ENCODE results near the gene BMP4. TPM values are rescaled to one million over a fixed set of nuclear protein-coding genes. Genes with fewer than 3 reads are reported as not detected.

BMP4 gene
- total and polyA plus RNA-seq, 2 experiments from 2014 or later = 2.5 to 3.9 TPM

- 0 out of 2 replicates have a peak, but pooled peaks cover 4% of the 10 kb centered on the region for H3F3A ChIP-seq (replicated peaks; ENCODE audit: low read depth)
- peaks cover 35% of the 10 kb centered on the region for H3K4me1 Mint-ChIP-seq
- peaks cover 31% of the 10 kb centered on the region for H3K4me1 ChIP-seq (ENCODE audit: insufficient read depth)
- H3K27me3 ChIP-seq (ENCODE audit: insufficient read depth) = peaks cover 80% of the 10 kb centered on the region
- no peak for DNase-seq (ENCODE audit: low spot score)
- H3K4me2 ChIP-seq = peak overlapping the region; percentile 91
- no peaks in the 10 kb centered on the region for H3K36me3 ChIP-seq (ENCODE audit: insufficient read depth)
- H3K4me3 Mint-ChIP-seq = peak overlapping the region; percentile 79
- H2AFZ ChIP-seq = peak overlapping the region; percentile 89
- peaks cover 7% of the 10 kb centered on the region for H3K9me3 Mint-ChIP-seq
- no peaks in the 10 kb centered on the region; the same call in 2 of the 3 replicates for H3K36me3 Mint-ChIP-seq (ENCODE audit: low read depth)
- H3K9me2 ChIP-seq (ENCODE audit: insufficient read depth) = no peaks in the 10 kb centered on the region
- peaks cover 35% of the 10 kb centered on the region for H3K27me3 Mint-ChIP-seq (ENCODE audit: insufficient read depth, low read depth, poor library complexity)
- H3K27ac ChIP-seq (ENCODE audit: low read depth) = no peak overlapping the region
- ATAC-seq = no peak; the same call in 2 of the 3 replicates
- no peaks in the 10 kb centered on the region for H3K79me2 ChIP-seq (replicated peaks; ENCODE audit: insufficient read depth)
- H4K20me1 ChIP-seq (replicated peaks; ENCODE audit: insufficient read depth) = no peaks in the 10 kb centered on the region
- TF ChIP-seq ZNF462 (CRISPR knock-in tag; IDR thresholded peaks at IDR 0.05) (no peak), JUNB (IDR thresholded peaks at IDR 0.05; ENCODE audit: unreplicated experiment) (no peak), EZH2phosphoT487 (IDR thresholded peaks at IDR 0.05; ENCODE audit: unreplicated experiment) (no peak), EZH2 (IDR thresholded peaks at IDR 0.05; ENCODE audit: low read depth, unreplicated experiment) (no peak), REST (IDR thresholded peaks at IDR 0.05; ENCODE audit: unreplicated experiment) (no peak), NANOG (IDR thresholded peaks at IDR 0.05; ENCODE audit: borderline replicate concordance) (no peak), ETS1 (IDR thresholded peaks at IDR 0.05) (no peak), ZNF331 (CRISPR knock-in tag; IDR thresholded peaks at IDR 0.05; ENCODE audit: low read depth) (no peak), ZNF114 (CRISPR knock-in tag; IDR thresholded peaks at IDR 0.05) (no peak), STAT1 (IDR thresholded peaks at IDR 0.05; ENCODE audit: unreplicated experiment) (no peak), POLR2AphosphoS5 (IDR thresholded peaks at IDR 0.05; ENCODE audit: low read depth) (no peak), CREB1 (CRISPR knock-in tag; IDR thresholded peaks at IDR 0.05; ENCODE audit: low read depth) (no peak), CTCF (conservative IDR thresholded peaks at IDR 0.05; ENCODE audit: low read depth in 2 of 2) (no peak)
- no peak overlapping the region for H3K27ac Mint-ChIP-seq
- H3K4me3 ChIP-seq = peak overlapping the region; percentile 67
These were observed 6.3 kb upstream of the BMP4 start for GRCh38 chr14:53962953-53963319.
